Ascending aorta (tissue), 2 donors: ENCODE measurements around the gene ATP11A. TPM values are rescaled to one million over a fixed set of nuclear protein-coding genes. Genes with fewer than 3 reads are reported as not detected.

Experiments used
- DNase-seq, 2 donors: peaks; one replicate each; pipeline ENCODE4 v3.0.0-alpha.2; 2019; ENCODE audit warnings: low spot score in 2 of 2
- H3K27ac ChIP-seq, 2 donors: fragments of 200-600 bp; sonication (generic); one replicate each; pipeline ENCODE4 v1.5.1; 2016 to 2017; ENCODE audit warnings: mild to moderate bottlenecking in 1 of 2
- H3K27me3 ChIP-seq: fragments of 200-600 bp; sonication (generic); one replicate; pipeline ENCODE4 v1.5.1; 2017
- H3K36me3 ChIP-seq, 2 donors: fragments of 200-600 bp; sonication (generic); one replicate each; pipeline ENCODE4 v1.5.1; 2016
- H3K4me1 ChIP-seq, 2 donors: fragments of 200-600 bp; sonication (generic); one replicate each; pipeline ENCODE4 v1.5.1; 2016 to 2017; ENCODE audit warnings: mild to moderate bottlenecking in 1 of 2
- H3K4me3 ChIP-seq, 2 donors: fragments of 200-600 bp; sonication (generic); one replicate each; pipeline ENCODE4 v1.5.1; 2016 to 2017; ENCODE audit warnings: mild to moderate bottlenecking in 1 of 2
- H3K9me3 ChIP-seq, 2 donors: fragments of 200-600 bp; sonication (generic); one replicate each; pipeline ENCODE4 v1.5.1; 2016
- CTCF ChIP-seq, 3 experiments: fragments of 200-600 bp in 2 of 3; fragments of 450-650 bp in 1 of 3; sonication (generic) in 2 of 3; IDR thresholded peaks; one replicate each; pipeline ENCODE4 v1.5.1; 2016 to 2019; ENCODE audit warnings: antibody characterized with exemption in 3 of 3, mild to moderate bottlenecking in 1 of 3, moderate library complexity in 1 of 3
- intact Hi-C: fragments of 100-400 bp; cut with DNase I; formaldehyde crosslinking; loops from one replicate; pipeline ENCODE4 v1.15.1; 2023
- total RNA-seq: library from RNA; depleted of rRNA; stranded (reverse); fragments of >200 nt; gene quantifications from one replicate; pipeline ENCODE4 v1.1.0, GENCODE V29; 2016

Gene ATP11A
- total RNA-seq, 1 donor from 2014 or later, result 50.1 TPM

- Histone ChIP-seq H3K27ac (no peak overlapping the region), H3K4me3 (no peak overlapping the region), H3K36me3 (no peaks in the 10 kb centered on the region), H3K9me3 (no peaks in the 10 kb centered on the region), H3K4me1 (no peaks in the 10 kb centered on the region), H3K27me3 (no peaks in the 10 kb centered on the region)
- DNase-seq, result no peak
- intact Hi-C loops, result no loop called here
- TF ChIP-seq CTCF (IDR thresholded peaks at IDR 0.05), result no peak
Observed at GRCh38 chr13:112652512-112653070, 37.2 kb upstream of the ATP11A start.

GRCh38 chr13:112653071-112653470, 36.8 kb upstream of the ATP11A start:
- no peak overlapping the region for H3K27ac ChIP-seq
- no peaks in the 10 kb centered on the region for H3K27me3 ChIP-seq
- intact Hi-C loops, result no loop called here

GRCh38 chr13:112655913-112656312, 33.9 kb upstream of the ATP11A start:
- no peak overlapping the region for H3K27ac ChIP-seq
- H3K4me3 ChIP-seq, result no peak overlapping the region
- DNase-seq, result no peak
- H3K4me1 ChIP-seq, result no peaks in the 10 kb centered on the region
- H3K27me3 ChIP-seq, result no peaks in the 10 kb centered on the region
- H3K9me3 ChIP-seq, result no peaks in the 10 kb centered on the region
- intact Hi-C loops, result no loop called here
- H3K36me3 ChIP-seq, result no peaks in the 10 kb centered on the region
- no peak for TF ChIP-seq CTCF (IDR thresholded peaks at IDR 0.05)

More at GRCh38 chr13:112653071-112653470, 36.8 kb upstream of the ATP11A start:
- no peaks in the 10 kb centered on the region for H3K9me3 ChIP-seq
- H3K4me1 ChIP-seq, result no peaks in the 10 kb centered on the region
- H3K4me3 ChIP-seq, result no peak overlapping the region
- TF ChIP-seq CTCF (IDR thresholded peaks at IDR 0.05), result no peak
- H3K36me3 ChIP-seq, result no peaks in the 10 kb centered on the region
- no peak for DNase-seq

- H3K4me3 ChIP-seq, result no peak overlapping the region
- intact Hi-C loops, result no loop called here
- no peaks in the 10 kb centered on the region for H3K27me3 ChIP-seq
- DNase-seq, result no peak
- no peak for TF ChIP-seq CTCF (IDR thresholded peaks at IDR 0.05)
- H3K36me3 ChIP-seq, result no peaks in the 10 kb centered on the region
- H3K9me3 ChIP-seq, result no peaks in the 10 kb centered on the region
- no peaks in the 10 kb centered on the region for H3K4me1 ChIP-seq
- H3K27ac ChIP-seq, result no peak overlapping the region
Observed at GRCh38 chr13:112657850-112658445, 31.9 kb upstream of the ATP11A start.

- no peaks in the 10 kb centered on the region for H3K27me3 ChIP-seq
Observed at GRCh38 chr13:112658808-112659207, 31.0 kb upstream of the ATP11A start.

More at GRCh38 chr13:112658808-112659207, 31.0 kb upstream of the ATP11A start:
- H3K4me1 ChIP-seq, result no peaks in the 10 kb centered on the region
- no peaks in the 10 kb centered on the region for H3K9me3 ChIP-seq
- no peak overlapping the region for H3K27ac ChIP-seq
- intact Hi-C loops, result no loop called here
- no peak overlapping the region for H3K4me3 ChIP-seq
- H3K36me3 ChIP-seq, result no peaks in the 10 kb centered on the region
- DNase-seq, result no peak
- TF ChIP-seq CTCF (IDR thresholded peaks at IDR 0.05), result no peak
